ENCODE data around the gene ADCY9.

The ADCY9 gene

GRCh38 chr16:3912897-3913296 is 203.3 kb downstream of the ADCY9 start:
- DNase-seq (ENCODE audit: low read depth in 3 of 3) = no peak

Measured in stimulated activated CD4-positive, alpha-beta T cell treated with anti-CD3 and anti-CD28 coated beads, TNF-alpha, amount 100 ng/mL, for 4 hours (primary cell).